IPS-18a (cell line): Measurements from ENCODE around the gene ANKLE1.
"Not testable (repeated sequence)": the region's sequence is repeated elsewhere in the genome, so short reads cannot be mapped to it uniquely, and the experiment has no call there.

Experiments used
- H3K27ac ChIP-seq: one replicate; pipeline ENCODE4 v1.5.1; 2013; ENCODE audit warnings: low read length
- H3K27me3 ChIP-seq: one replicate; pipeline ENCODE4 v1.6.1; 2013; ENCODE audit warnings: mild to moderate bottlenecking, low read length; ENCODE audit not compliant: control insufficient read depth, insufficient read depth
- H3K36me3 ChIP-seq: one replicate; pipeline ENCODE4 v1.6.1; 2013; ENCODE audit warnings: low read depth, low read length; ENCODE audit not compliant: control insufficient read depth
- H3K4me1 ChIP-seq: one replicate; pipeline ENCODE4 v1.6.1; 2013; ENCODE audit warnings: low read depth, low read length; ENCODE audit not compliant: control insufficient read depth
- H3K4me3 ChIP-seq: one replicate; pipeline ENCODE4 v1.5.1; 2013; ENCODE audit warnings: low read length
- H3K9ac ChIP-seq: one replicate; pipeline ENCODE4 v1.6.1; 2013; ENCODE audit warnings: mild to moderate bottlenecking, low read length, moderate library complexity
- H3K9me3 ChIP-seq: one replicate; pipeline ENCODE4 v1.6.1; 2013; ENCODE audit warnings: low read depth, low read length; ENCODE audit not compliant: control insufficient read depth

Gene ANKLE1

DNA sequence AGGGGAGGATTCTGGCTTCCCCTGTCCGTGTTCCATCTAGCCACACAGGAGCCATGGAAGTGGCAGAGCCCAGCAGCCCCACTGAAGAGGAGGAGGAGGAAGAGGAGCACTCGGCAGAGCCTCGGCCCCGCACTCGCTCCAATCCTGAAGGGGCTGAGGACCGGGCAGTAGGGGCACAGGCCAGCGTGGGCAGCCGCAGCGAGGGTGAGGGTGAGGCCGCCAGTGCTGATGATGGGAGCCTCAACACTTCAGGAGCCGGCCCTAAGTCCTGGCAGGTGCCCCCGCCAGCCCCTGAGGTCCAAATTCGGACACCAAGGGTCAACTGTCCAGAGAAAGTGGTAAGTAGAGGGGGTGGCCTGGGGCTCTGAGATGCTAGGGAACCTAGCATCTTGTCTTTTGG, 12.9 kb upstream of the ANKLE1 start:
- Histone ChIP-seq H3K27ac (no peak overlapping the region), H3K9ac (no peak overlapping the region), H3K27me3 (no peaks in the 10 kb centered on the region), H3K9me3 (no peaks in the 10 kb centered on the region), H3K36me3 (peaks cover 14% of the 10 kb centered on the region), H3K4me3 (no peak overlapping the region), H3K4me1 (peaks cover 11% of the 10 kb centered on the region)

DNA sequence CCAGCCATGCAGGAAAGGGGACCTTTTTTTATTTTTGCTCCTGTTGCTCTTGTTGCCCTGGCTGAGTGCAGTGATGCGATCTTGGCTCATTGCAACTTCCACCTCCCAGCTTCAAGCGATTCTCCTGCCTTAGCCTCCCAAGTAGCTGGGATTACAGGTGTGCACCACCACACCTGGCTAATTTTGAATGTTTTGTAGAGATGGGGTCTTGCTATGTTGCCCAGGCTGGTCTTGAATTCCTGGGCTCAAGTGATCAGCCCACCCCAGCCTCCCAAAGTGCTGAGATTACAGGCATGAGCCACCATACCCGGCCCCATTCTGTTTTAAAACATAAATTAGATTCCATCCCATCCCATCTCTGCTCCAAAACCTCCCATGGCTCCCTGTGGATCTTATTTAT, 6.8 kb upstream of the ANKLE1 start:
- not testable (repeated sequence) for H3K4me3 ChIP-seq, H3K4me1 ChIP-seq, H3K9ac ChIP-seq, H3K27ac ChIP-seq, H3K9me3 ChIP-seq, H3K27me3 ChIP-seq
- H3K36me3 ChIP-seq, result peaks cover 37% of the 10 kb centered on the region

DNA sequence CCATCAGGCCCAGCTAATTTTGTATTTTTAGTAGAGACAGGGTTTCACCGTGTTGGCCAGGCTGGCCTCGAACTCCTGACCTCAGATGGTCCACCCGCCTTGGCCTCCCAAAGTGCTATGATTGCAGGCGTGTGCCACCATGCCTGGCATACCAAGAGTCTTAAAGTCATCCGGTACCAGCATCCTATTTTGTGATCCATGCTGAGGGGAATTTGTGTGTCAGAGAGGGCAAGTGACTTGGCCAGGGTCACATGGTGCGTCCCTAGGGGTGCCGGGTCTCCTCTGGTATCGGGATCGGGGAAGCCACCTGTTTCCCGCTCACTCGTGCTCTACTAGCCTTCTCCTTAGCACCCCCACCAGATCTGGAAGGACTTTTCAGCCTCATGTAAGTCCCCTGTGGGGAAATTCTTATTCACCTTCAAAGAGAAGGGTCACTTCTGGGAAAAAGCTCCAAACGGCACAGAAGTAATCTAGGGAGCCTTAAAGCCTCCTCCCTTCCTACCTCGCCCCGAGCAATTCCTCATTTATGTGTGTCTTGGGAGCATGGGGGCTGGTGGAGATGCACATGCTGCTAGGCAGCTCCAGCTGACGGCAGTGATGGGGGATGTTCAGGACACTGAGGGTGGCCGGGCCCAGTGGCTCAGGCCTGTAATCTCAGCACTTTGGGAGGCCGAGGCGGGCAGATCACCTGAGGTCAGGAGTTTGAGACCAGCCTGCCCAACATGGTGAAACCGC, 6.1 kb upstream of the ANKLE1 start:
- Histone ChIP-seq H3K4me1 (no peaks in the 10 kb centered on the region), H3K27me3 (no peaks in the 10 kb centered on the region), H3K4me3 (no peak overlapping the region), H3K9ac (no peak overlapping the region), H3K36me3 (peaks cover 37% of the 10 kb centered on the region), H3K27ac (no peak overlapping the region), H3K9me3 (no peaks in the 10 kb centered on the region)

DNA sequence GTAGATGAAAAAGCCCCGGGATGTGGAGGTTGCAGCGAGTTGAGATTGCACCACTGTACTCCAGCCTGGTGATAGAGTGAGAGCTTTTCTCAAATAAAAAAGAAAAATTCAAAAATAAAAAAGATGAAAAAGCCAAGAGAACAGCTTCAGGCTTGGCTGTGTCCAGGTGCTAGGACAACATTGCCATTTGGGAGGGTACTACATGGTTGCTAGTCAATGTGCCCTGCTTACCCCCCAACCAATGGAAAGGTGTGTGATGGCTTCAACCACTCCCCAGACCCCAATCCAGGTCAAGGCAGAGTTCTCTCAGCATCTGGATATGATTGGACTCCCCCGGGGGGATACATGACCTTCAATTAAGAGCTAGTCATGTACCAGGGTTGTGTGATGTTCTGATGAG, 2.3 kb upstream of the ANKLE1 start:
- no peaks in the 10 kb centered on the region for H3K4me1 ChIP-seq
- no peaks in the 10 kb centered on the region for H3K9me3 ChIP-seq
- H3K9ac ChIP-seq, result no peak overlapping the region
- no peak overlapping the region for H3K27ac ChIP-seq
- peaks cover 19% of the 10 kb centered on the region for H3K27me3 ChIP-seq
- peaks cover 18% of the 10 kb centered on the region for H3K36me3 ChIP-seq
- no peak overlapping the region for H3K4me3 ChIP-seq

DNA sequence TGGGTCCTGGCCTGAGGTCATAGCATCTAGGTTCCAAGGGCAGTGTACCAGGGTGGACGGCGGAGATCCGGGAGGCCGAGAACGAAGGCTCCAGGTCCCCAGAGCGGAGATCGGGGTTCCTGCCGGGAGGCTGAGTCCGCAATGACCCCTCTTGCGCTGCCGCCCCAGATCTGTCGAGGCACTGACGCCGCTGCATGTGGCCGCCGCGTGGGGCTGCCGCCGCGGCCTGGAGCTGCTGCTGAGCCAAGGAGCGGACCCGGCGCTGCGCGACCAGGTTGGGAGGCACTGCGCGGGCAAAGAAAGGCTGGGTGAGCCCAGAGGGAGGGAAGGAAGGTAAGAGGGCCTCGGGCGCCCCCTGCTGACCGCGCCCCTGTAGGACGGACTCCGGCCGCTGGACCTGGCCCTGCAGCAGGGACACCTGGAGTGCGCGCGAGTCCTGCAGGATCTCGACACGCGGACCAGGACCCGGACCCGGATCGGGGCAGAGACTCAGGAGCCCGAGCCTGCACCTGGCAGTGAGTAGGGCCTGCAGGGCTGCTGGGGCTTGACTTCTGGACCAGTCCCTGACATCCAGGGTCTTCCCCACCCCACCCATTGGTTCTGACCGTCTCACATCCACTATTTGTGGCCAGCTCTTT, 906 bp downstream of the ANKLE1 start:
- Histone ChIP-seq H3K9me3 (no peaks in the 10 kb centered on the region), H3K4me3 (peak overlapping the region; percentile 49), H3K4me1 (no peaks in the 10 kb centered on the region), H3K36me3 (peaks cover 6% of the 10 kb centered on the region), H3K9ac (no peak overlapping the region), H3K27ac (no peak overlapping the region), H3K27me3 (peaks cover 19% of the 10 kb centered on the region)

DNA sequence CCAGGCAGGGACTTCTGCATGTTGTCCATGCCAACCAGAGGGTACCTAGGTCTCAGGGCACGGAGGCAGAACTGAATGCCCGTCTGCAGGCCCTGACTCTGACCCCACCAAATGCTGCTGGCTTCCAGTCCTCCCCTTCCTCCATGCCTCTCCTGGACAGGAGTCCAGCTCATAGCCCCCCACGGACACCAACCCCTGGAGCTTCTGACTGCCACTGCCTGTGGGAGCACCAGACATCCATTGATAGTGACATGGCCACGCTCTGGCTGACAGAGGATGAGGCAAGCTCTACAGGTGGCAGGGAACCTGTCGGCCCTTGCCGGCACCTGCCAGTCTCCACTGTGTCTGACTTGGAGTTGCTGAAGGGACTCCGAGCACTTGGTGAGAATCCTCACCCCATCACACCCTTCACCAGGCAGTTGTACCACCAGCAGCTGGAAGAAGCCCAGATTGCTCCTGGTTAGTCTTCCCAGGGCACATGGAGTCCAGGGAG, 1.8 kb downstream of the ANKLE1 start:
- Histone ChIP-seq H3K36me3 (peaks cover 6% of the 10 kb centered on the region), H3K4me3 (no peak overlapping the region), H3K4me1 (no peaks in the 10 kb centered on the region), H3K9me3 (no peaks in the 10 kb centered on the region), H3K27me3 (peaks cover 19% of the 10 kb centered on the region), H3K9ac (no peak overlapping the region), H3K27ac (no peak overlapping the region)

DNA sequence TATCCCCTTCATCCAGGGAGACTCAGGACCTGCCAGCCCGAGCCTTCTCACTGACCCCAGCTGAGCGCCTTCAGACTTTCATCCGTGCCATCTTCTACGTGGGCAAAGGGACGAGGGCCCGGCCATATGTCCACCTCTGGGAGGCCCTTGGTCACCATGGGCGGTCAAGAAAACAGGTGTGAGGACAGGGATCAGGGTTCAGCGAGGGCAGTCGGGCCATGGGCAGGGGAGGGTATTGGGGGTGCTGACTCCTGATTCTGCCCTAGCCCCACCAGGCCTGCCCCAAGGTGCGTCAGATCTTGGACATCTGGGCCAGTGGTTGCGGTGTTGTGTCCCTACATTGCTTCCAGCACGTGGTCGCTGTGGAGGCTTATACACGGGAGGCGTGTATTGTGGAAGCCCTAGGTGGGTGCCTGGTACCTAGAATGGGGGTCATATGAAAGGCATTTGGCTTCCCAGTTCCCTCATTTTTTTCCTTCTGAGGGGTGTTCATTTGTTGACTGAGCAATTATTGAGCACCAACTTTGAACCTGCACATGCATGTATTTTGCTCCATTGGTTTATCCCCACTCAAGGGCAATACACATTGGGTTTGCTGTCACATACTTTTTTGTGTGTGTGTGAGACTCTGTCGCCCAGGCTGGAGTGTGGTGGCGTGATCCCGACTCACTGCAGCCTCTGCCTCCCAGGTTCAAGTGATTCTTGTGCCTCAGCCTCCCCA, 3.9 kb downstream of the ANKLE1 start:
- no peaks in the 10 kb centered on the region for H3K4me1 ChIP-seq
- H3K9ac ChIP-seq, result no peak overlapping the region
- H3K27me3 ChIP-seq, result peaks cover 19% of the 10 kb centered on the region
- H3K36me3 ChIP-seq, result no peaks in the 10 kb centered on the region
- no peak overlapping the region for H3K27ac ChIP-seq
- H3K9me3 ChIP-seq, result no peaks in the 10 kb centered on the region
- H3K4me3 ChIP-seq, result no peak overlapping the region

DNA sequence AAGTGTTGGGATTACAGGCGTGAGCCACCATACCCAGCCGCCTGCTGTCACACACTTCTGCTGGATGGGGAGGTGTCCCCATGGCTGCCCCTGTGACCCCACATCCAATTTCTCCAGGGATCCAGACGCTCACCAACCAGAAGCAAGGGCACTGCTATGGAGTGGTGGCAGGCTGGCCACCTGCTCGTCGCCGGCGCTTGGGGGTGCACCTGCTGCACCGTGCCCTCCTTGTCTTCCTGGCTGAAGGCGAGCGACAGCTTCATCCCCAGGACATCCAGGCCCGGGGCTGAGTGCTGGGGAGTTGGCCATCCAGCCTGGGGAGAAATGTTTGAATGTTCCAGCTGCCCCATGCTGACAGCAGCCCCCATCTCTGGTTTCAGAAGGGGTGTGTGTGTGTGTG, 4.6 kb downstream of the ANKLE1 start:
- no peaks in the 10 kb centered on the region for H3K36me3 ChIP-seq
- H3K9ac ChIP-seq, result no peak overlapping the region
- no peaks in the 10 kb centered on the region for H3K9me3 ChIP-seq
- no peak overlapping the region for H3K27ac ChIP-seq
- peaks cover 13% of the 10 kb centered on the region for H3K27me3 ChIP-seq
- H3K4me1 ChIP-seq, result no peaks in the 10 kb centered on the region
- no peak overlapping the region for H3K4me3 ChIP-seq

DNA sequence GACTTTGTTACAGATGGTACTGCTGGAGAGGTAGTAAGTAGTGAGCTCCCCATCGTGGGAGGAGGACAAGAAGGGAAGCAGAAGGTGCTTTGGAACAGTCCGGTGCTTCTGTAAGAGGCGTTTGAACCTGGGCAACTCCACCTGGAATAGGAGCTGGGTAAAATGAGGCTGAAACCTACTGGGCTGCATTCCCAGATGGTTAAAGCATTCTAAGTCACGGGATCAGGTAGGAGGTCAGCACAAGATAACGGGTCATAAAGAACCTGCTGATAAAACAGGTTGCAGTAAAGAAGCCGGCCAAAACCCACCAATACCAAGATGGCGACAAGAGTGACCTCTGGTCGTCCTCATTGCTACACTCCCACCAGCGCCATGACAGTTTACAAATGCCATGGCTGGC, 5.1 kb downstream of the ANKLE1 start:
- Histone ChIP-seq H3K36me3 (no peaks in the 10 kb centered on the region), H3K9me3 (no peaks in the 10 kb centered on the region)

DNA sequence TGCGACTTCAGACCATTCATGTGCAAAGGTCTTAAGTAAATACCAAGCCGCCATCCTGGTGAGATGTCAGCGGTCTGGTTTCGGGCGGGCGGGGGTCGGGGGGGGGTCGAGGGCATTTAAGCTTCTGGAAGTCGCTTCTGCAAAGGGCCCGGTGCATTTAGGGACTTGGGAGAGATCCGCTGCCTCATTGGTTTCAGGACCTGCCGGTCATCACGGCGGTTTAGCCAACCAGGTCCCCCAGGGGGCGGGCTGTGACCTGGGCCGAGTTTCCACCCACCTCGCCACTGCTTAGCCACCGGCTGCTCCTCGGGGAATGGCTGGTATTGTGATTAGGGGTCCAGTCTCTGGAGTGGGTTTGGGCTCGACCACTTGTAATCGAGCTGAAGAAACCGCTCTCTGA, 7.8 kb downstream of the ANKLE1 start:
- Histone ChIP-seq H3K9me3 (no peaks in the 10 kb centered on the region), H3K36me3 (no peaks in the 10 kb centered on the region), H3K4me3 (no peak overlapping the region), H3K27me3 (no peaks in the 10 kb centered on the region), H3K4me1 (peaks cover 3% of the 10 kb centered on the region), H3K9ac (no peak overlapping the region), H3K27ac (no peak overlapping the region)

More for the DNA sequence above, 5.1 kb downstream of the ANKLE1 start:
- Histone ChIP-seq H3K27ac (no peak overlapping the region), H3K9ac (no peak overlapping the region), H3K4me1 (no peaks in the 10 kb centered on the region), H3K4me3 (no peak overlapping the region), H3K27me3 (peaks cover 8% of the 10 kb centered on the region)

DNA sequence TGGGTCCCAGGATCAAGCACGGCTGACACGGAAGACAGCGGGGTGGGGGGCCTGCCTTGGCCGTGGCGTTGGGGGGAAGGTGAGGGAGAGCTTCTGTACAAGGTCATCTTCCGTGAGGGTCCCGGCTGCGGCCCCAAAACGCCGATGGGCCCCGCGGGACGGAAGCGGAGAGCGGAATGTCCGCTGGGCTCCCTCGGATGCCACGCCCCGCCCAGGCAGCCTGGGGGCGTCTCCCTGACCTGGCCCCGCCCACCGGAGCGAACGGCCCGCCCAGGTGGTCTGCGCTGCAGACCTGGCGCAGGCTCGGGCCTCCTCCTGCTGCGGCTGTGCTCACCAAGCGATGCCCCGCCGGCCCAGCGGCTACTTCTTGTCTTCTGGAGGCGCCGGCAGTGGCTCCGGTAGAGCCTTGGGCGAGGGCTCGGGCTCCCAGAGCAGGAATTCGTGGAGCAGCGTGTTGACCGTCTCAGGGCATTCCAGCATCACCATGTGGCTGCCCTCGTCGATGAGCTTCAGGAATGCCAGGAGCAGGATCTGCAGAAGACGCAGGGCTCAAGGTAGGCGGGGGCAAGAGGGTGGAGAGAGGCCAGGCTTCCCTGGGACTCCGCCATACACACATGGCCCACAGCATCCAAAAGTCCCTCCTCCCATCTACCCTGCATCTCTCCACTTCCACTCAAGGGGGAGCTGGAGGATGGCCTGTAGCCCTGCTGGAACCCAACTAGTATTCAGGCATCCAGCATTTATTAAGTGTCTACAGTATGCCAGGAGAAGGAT, 10.8 kb downstream of the ANKLE1 start:
- H3K27me3 ChIP-seq, result no peaks in the 10 kb centered on the region
- peak overlapping the region; percentile 50 for H3K27ac ChIP-seq
- peak overlapping the region; percentile 60 for H3K4me3 ChIP-seq
- H3K9me3 ChIP-seq, result no peaks in the 10 kb centered on the region
- no peaks in the 10 kb centered on the region for H3K36me3 ChIP-seq
- peak overlapping the region; percentile 66 for H3K9ac ChIP-seq
- peaks cover 3% of the 10 kb centered on the region for H3K4me1 ChIP-seq
